Heart left ventricle (tissue), 16 donors: ENCODE measurements around the gene UVSSA. TPM values are rescaled to one million over a fixed set of nuclear protein-coding genes. Genes with fewer than 3 reads are reported as not detected.

Source experiments
- ATAC-seq, 4 donors: fragments of 200-7000 bp; cut with Tn5 transposase; one replicate each; pipeline ENCODE4 v1.9.1; 2020 to 2022; ENCODE audit warnings: moderate library complexity in 4 of 4, mild to moderate bottlenecking in 3 of 4, moderate number of reproducible peaks in 1 of 4
- DNase-seq, 5 donors: peaks; one replicate each; pipeline ENCODE4 v3.0.0-alpha.2; 2020
- H3K27ac ChIP-seq, 12 donors: fragments of 200-600 bp; sonication (generic) in 4 of 12; one replicate each; pipeline versions ENCODE4 v1.5.0 to v1.8.0; 2016 to 2022; ENCODE audit warnings: mild to moderate bottlenecking in 2 of 12
- H3K27me3 ChIP-seq, 9 donors: fragments of 200-600 bp; sonication (generic) in 2 of 9; one replicate each; pipeline versions ENCODE4 v1.5.1 to v1.8.0; 2016 to 2022; ENCODE audit warnings: mild to moderate bottlenecking in 3 of 9
- H3K36me3 ChIP-seq, 9 donors: fragments of 200-600 bp; sonication (generic) in 2 of 9; one replicate each; pipeline versions ENCODE4 v1.5.0 to v1.8.0; 2018 to 2022; ENCODE audit warnings: mild to moderate bottlenecking in 2 of 9
- H3K4me1 ChIP-seq, 12 donors: fragments of 200-600 bp; sonication (generic) in 4 of 12; one replicate each; pipeline versions ENCODE4 v1.5.0 to v1.8.0; 2016 to 2022; ENCODE audit warnings: mild to moderate bottlenecking in 3 of 12
- H3K4me3 ChIP-seq, 12 donors: fragments of 200-600 bp; sonication (generic) in 4 of 12; one replicate each; pipeline versions ENCODE4 v1.5.0 to v1.8.0; 2017 to 2022; ENCODE audit warnings: mild to moderate bottlenecking in 9 of 12, moderate library complexity in 4 of 12
- H3K9me3 ChIP-seq, 12 donors: fragments of 200-600 bp; sonication (generic) in 4 of 12; one replicate each; pipeline versions ENCODE4 v1.5.0 to v1.8.0; 2016 to 2022; ENCODE audit warnings: mild to moderate bottlenecking in 1 of 12
- POLR2A ChIP-seq, 2 donors: fragments of 450-650 bp; IDR thresholded peaks; one replicate each; pipeline ENCODE4 v1.6.1; 2017; ENCODE audit warnings: antibody characterized with exemption in 2 of 2, mild to moderate bottlenecking in 2 of 2, moderate library complexity in 2 of 2
- WGBS, 4 donors: extraction: QIAGEN DNeasy Blood & Tissue Kit in 2 of 4; methylation state at CpG; one replicate each; pipeline versions ENCODE4 v1.1.5 to v1.1.7; 2013 to 2018; 5-methylcytosine and 5-hydroxymethylcytosine counted together
- intact Hi-C, 10 donors: fragments of 100-400 bp; cut with DNase I; formaldehyde crosslinking; loops; one replicate each; pipeline versions ENCODE4 v1.11.1 to v1.14.2; 2022
- polyA plus RNA-seq, 2 donors: library from polyadenylated mRNA; stranded (reverse); fragments of 200-250 nt; gene quantifications; one replicate each; pipeline ENCODE4 v1.2.3, GENCODE V29; 2013
- total RNA-seq, 9 donors: library from RNA; depleted of rRNA in 2 of 9; stranded (reverse); fragments of >200 nt in 2 of 9; fragmentation: NEBNext Ultra II Directional in 3 of 9; extraction: Animal tissue kit (Norgen Biotek cat#: 25700) in 3 of 9; gene quantifications; one replicate each; pipeline versions ENCODE4 v1.1.0 to v1.2.4, GENCODE V29; 2016 to 2023
- TF ChIP-seq, protein P1 (sequence below), 12 donors: fragments of 200-600 bp; sonication (generic) in 4 of 12; IDR thresholded peaks; one replicate each; pipeline versions ENCODE4 v1.5.0 to v1.8.0; 2018 to 2022; ENCODE audit warnings: antibody characterized with exemption in 12 of 12, mild to moderate bottlenecking in 5 of 12
- donor health status: ischemic (EF 13 %, LVEDD 7.1; RV severe dilation, severe dysfunction).
- donor health status: healthy with polysubstance abuse.
- donor health status: DM: no; HTN: yes; CAD: no.
- donor health status: DM: no; HTN: no; CAD: no.
- donor health status: ischemic (EF 25% LVEDD 6.9; RV normal size, moderate dysfunction).
- donor health status: ischemic (EF 25% LVEDD 5.7; RV mildly dilated, moderate dysfunction).
- donor health status: healthy.
- donor health status: DM: yes; HTN: yes; CAD: no.
- donor health status: ischemic (EF 35%, LVEDD 5.7; RV mildly dilated, moderate dysfunction).
- donor health status: nonischemic (EF 11% LVEDD 7.7; RV severe dilation, severe dysfunction).
- donor health status: DM: yes; HTN: yes; CAD: no.
- donor health status: PGD.
- donor health status: ischemic (EF 29% LVEDD 5.4; RV normal size, mild dysfunction).
- donor health status: nonischemic (EF 23%, LVEDD 6.1; RV moderate dilation, normal function).

UVSSA gene
- total and polyA plus RNA-seq, 11 donors, result 4.7 to 14.2 (median 6.7) TPM

DNA sequence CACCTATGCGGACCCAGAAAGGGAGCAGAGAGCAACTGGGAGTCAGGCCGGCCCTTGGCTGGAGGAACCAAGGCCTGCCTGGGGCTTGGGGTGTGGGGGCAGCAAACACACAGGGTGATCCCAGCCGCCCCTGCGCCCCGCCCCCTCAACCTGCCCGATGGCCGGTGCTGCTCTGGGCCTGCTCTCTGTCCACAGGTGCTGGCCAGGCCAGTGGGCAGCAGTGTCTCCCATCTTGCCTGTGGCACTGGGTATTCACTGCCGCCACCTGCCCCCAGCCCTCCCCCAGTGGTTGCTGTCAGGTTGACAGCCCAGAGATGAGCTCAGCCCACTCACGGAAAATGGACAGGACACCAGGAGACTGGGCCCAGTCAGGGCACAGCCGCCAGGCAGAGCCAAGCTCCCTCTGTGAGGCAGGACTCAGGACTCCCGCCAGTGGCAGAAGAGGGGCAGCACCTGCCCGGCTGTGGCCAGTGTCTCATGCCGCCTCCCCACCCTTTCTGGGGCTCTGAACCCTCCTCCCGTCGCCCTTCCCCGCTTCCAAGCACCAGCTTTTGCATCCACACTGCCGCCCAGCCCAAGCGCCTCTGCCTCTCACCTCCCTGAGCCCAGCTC lies 54.5 kb downstream of the UVSSA start:
- Histone ChIP-seq H3K27ac (no peak overlapping the region), H3K9me3 (peaks cover 0 to 8% (median 0%) of the 10 kb centered on the region in 12 donors), H3K27me3 (peaks cover 58 to 72% (median 67%) of the 10 kb centered on the region in 9 donors), H3K36me3 (no peaks in the 10 kb centered on the region), H3K4me3 (no peak overlapping the region), H3K4me1 (peaks cover 0 to 48% (median 4%) of the 10 kb centered on the region in 12 donors)
- intact Hi-C loops, result no loop called here
- DNase-seq (peak in 3 of 5 donors; percentile 6 to 51 (median 11)), ATAC-seq (no peak)
- WGBS, 4 donors, result 21 to 39% (median 29%) methylated on average over 14 to 18 of the region's 18 CpGs
- TF ChIP-seq, protein P1, sequence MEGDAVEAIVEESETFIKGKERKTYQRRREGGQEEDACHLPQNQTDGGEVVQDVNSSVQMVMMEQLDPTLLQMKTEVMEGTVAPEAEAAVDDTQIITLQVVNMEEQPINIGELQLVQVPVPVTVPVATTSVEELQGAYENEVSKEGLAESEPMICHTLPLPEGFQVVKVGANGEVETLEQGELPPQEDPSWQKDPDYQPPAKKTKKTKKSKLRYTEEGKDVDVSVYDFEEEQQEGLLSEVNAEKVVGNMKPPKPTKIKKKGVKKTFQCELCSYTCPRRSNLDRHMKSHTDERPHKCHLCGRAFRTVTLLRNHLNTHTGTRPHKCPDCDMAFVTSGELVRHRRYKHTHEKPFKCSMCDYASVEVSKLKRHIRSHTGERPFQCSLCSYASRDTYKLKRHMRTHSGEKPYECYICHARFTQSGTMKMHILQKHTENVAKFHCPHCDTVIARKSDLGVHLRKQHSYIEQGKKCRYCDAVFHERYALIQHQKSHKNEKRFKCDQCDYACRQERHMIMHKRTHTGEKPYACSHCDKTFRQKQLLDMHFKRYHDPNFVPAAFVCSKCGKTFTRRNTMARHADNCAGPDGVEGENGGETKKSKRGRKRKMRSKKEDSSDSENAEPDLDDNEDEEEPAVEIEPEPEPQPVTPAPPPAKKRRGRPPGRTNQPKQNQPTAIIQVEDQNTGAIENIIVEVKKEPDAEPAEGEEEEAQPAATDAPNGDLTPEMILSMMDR (IDR thresholded peaks at IDR 0.05), result no peak
- TF ChIP-seq POLR2A (IDR thresholded peaks at IDR 0.05), result no peak

DNA sequence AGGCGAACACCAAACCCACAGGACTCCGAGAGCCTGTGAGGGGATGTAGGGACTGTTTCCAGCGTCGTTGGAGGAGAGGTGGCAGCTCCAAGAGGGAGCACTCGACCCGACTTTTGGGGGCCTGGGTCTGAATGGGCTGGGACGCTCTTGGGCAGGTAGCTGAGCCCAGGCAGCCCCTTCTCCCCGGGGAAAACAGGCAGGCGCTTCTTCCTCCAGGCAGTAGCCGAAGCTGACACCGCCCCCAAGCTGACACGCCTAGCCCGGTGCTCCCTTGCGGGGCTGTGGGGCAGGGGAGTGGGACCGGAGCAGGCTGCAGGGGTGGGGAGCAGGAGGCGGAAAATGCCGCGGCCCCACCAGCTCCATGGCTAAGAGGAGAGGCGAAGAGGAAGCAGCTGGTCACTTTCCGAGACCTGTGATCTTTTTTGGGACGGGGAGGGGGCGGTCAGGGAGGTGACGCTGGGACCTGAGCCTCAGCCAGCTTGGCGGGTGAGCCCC lies 55.1 kb downstream of the UVSSA start:
- no peaks in the 10 kb centered on the region for H3K36me3 ChIP-seq
- no peak for TF ChIP-seq POLR2A (IDR thresholded peaks at IDR 0.05)
- TF ChIP-seq, protein P1 (IDR thresholded peaks at IDR 0.05), result no peak
- H3K4me1 ChIP-seq, result peaks cover 0 to 54% (median 4%) of the 10 kb centered on the region in 12 donors
- DNase-seq, result peak in 1 of 5 donors; percentile 49
- WGBS, 4 donors, result 0 to 14% (median 12%) methylated on average over 3 to 24 of the region's 24 CpGs
- no peak for ATAC-seq
- H3K4me3 ChIP-seq, result no peak overlapping the region
- H3K27ac ChIP-seq, result no peak overlapping the region
- H3K27me3 ChIP-seq, result peaks cover 63 to 77% (median 72%) of the 10 kb centered on the region in 9 donors
- peaks cover 0 to 8% (median 0%) of the 10 kb centered on the region in 12 donors for H3K9me3 ChIP-seq
- intact Hi-C loops, result no loop called here

DNA sequence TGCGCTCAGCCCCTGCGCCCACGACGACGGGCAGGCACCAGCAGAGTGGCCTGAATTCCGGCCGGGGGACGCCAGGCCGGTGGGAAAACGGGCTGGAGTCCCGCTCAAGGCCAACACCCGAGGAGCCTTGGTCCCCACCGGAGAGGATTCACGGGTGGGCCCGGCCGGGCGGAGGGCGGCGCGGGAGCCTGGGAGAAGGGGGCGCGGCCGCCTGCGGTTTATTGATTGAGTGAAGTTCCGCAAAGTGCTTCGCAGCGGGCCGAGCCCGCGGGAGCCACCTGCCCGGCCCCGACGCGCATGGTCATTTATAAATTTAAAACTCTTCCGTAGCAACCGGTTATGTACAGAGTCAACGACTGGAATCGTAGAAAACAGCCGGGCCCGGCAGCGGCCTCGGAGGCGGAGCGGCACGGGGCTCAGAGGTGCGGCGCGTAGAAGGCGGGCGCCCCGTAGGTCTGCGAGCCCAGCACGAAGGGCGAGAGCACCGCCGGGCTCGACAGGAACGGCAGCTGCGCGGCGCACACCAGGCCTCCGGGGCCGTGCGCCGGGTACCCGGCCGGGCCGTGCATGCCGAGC lies 55.6 kb downstream of the UVSSA start:
- H3K4me3 ChIP-seq, result no peak overlapping the region
- 2 to 6% (median 4%) methylated on average over 38 to 69 of the region's 69 CpGs for WGBS, 4 donors
- H3K36me3 ChIP-seq, result no peaks in the 10 kb centered on the region
- ATAC-seq (no peak), DNase-seq (peak in 2 of 5 donors; percentile 2 to 48)
- H3K27me3 ChIP-seq, result peaks cover 69 to 83% (median 78%) of the 10 kb centered on the region in 9 donors
- TF ChIP-seq, protein P1 (IDR thresholded peaks at IDR 0.05), result no peak
- no peak for TF ChIP-seq POLR2A (IDR thresholded peaks at IDR 0.05)
- peaks cover 0 to 8% (median 0%) of the 10 kb centered on the region in 12 donors for H3K9me3 ChIP-seq
- intact Hi-C loops, result no loop called here
- no peak overlapping the region for H3K27ac ChIP-seq
- H3K4me1 ChIP-seq, result peaks cover 0 to 59% (median 6%) of the 10 kb centered on the region in 12 donors

DNA sequence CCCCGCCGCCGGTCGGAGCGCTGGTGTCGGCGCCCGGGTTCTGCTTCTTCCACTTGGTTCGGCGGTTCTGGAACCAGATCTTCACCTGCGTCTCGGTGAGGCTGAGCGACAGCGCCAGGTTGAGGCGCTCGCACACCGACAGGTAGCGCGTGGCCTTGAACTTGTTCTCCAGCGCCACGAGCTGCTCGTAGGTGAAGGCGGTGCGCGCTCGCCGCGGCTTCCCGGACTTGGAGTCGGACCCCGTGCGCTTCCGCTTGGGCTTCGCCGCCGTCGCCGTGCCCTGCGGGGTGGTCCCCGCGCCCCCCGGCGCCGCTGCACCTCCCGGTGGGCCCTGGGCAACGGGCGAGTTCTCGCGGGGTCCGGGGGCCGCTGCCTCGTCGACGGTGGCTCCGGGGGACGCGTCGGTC lies 56.2 kb downstream of the UVSSA start:
- 3 to 14% (median 5%) methylated on average over 15 to 58 of the region's 58 CpGs for WGBS, 4 donors
- no peak overlapping the region for H3K27ac ChIP-seq
- intact Hi-C loops, result no loop called here
- no peak for ATAC-seq
- peaks cover 0 to 63% (median 6%) of the 10 kb centered on the region in 12 donors for H3K4me1 ChIP-seq
- no peaks in the 10 kb centered on the region for H3K36me3 ChIP-seq
- DNase-seq, result peak in 2 of 5 donors; percentile 3 to 53
- peaks cover 0 to 8% (median 0%) of the 10 kb centered on the region in 12 donors for H3K9me3 ChIP-seq
- peaks cover 73 to 89% (median 83%) of the 10 kb centered on the region in 9 donors for H3K27me3 ChIP-seq
- no peak for TF ChIP-seq POLR2A (IDR thresholded peaks at IDR 0.05)
- H3K4me3 ChIP-seq, result peak overlapping the region in 2 of 12 donors; percentile 16 to 25
